Measurements from ENCODE around the gene PPFIBP1.

- TF ChIP-seq CTCF (IDR thresholded peaks at IDR 0.05) (no peak), POLR2A (IDR thresholded peaks at IDR 0.05) (no peak), POLR2AphosphoS5 (IDR thresholded peaks at IDR 0.05) (no peak)
These were observed 47.5 kb downstream of the PPFIBP1 start for GRCh38 chr12:27571463-27571862.

Measured in prostate gland (tissue), 2 donors.